Measurements from ENCODE around the gene GTPBP3.
A peak's percentile ranks its signal among the peaks of the same experiment; 100 is the strongest.

Gene GTPBP3

GRCh38 chr19:17380426-17381138 is 43.2 kb downstream of the GTPBP3 start:
- no peaks in the 10 kb centered on the region for H3K36me3 ChIP-seq
- H3K4me3 ChIP-seq = no peak overlapping the region
- no peak for DNase-seq
- H3K27ac ChIP-seq = no peak overlapping the region
- intact Hi-C loops (cut with DNase I; ENCODE audit: low total_unique reads) = no loop called here
- peaks cover 0 to 13% (median 7%) of the 10 kb centered on the region in 4 donors for H3K4me1 ChIP-seq
- no peaks in the 10 kb centered on the region for H3K9me3 ChIP-seq
- no peak for TF ChIP-seq CTCF (IDR thresholded peaks at IDR 0.05)
- H3K27me3 ChIP-seq = peaks cover 0 to 9% of the 10 kb centered on the region in 2 donors

GRCh38 chr19:17385878-17386611 is 48.7 kb downstream of the GTPBP3 start:
- H3K4me1 ChIP-seq = peaks cover 0 to 22% (median 18%) of the 10 kb centered on the region in 4 donors
- no peak overlapping the region for H3K27ac ChIP-seq
- no peak overlapping the region for H3K4me3 ChIP-seq
- no peaks in the 10 kb centered on the region for H3K27me3 ChIP-seq
- intact Hi-C loops (cut with DNase I; ENCODE audit: low total_unique reads) = loop anchor here (1.0 to 5.0 kb wide), 2 partner anchors 40 to 84 kb away; partner anchors contain the start of gene ABHD8
- no peaks in the 10 kb centered on the region for H3K36me3 ChIP-seq
- peak; percentile 88 to 94 for TF ChIP-seq CTCF (IDR thresholded peaks at IDR 0.05)
- DNase-seq = peak; percentile 45 to 79
- peaks cover 0 to 2% (median 0%) of the 10 kb centered on the region in 3 donors for H3K9me3 ChIP-seq

GRCh38 chr19:17389288-17389687 is 51.9 kb downstream of the GTPBP3 start:
- H3K27ac ChIP-seq = no peak overlapping the region
- H3K9me3 ChIP-seq = peaks cover 0 to 2% (median 0%) of the 10 kb centered on the region in 3 donors
- TF ChIP-seq CTCF (IDR thresholded peaks at IDR 0.05) = no peak
- H3K4me3 ChIP-seq = no peak overlapping the region
- peaks cover 0 to 19% (median 18%) of the 10 kb centered on the region in 4 donors for H3K4me1 ChIP-seq
- intact Hi-C loops (cut with DNase I; ENCODE audit: low total_unique reads) = loop anchor here (5.0 kb wide), 1 partner anchor 87 kb away; the partner anchor contains the start of gene ABHD8
- H3K27me3 ChIP-seq = peaks cover 0 to 15% of the 10 kb centered on the region in 2 donors
- no peak for DNase-seq
- H3K36me3 ChIP-seq = no peaks in the 10 kb centered on the region

GRCh38 chr19:17389957-17390664 is 52.8 kb downstream of the GTPBP3 start:
- peak overlapping the region in 1 of 2 donors; percentile 51 for H3K27ac ChIP-seq
- peaks cover 0 to 2% (median 0%) of the 10 kb centered on the region in 3 donors for H3K9me3 ChIP-seq
- H3K36me3 ChIP-seq = no peaks in the 10 kb centered on the region
- peaks cover 0 to 23% of the 10 kb centered on the region in 2 donors for H3K27me3 ChIP-seq
- peaks cover 0 to 19% (median 18%) of the 10 kb centered on the region in 4 donors for H3K4me1 ChIP-seq
- intact Hi-C loops (cut with DNase I; ENCODE audit: low total_unique reads) = loop anchor here (5.0 kb wide), 1 partner anchor 88 kb away; the partner anchor contains the start of gene ABHD8
- no peak for DNase-seq
- peak overlapping the region; percentile 48 to 52 for H3K4me3 ChIP-seq
- TF ChIP-seq CTCF (IDR thresholded peaks at IDR 0.05) = no peak

GRCh38 chr19:17390665-17391370 is 53.5 kb downstream of the GTPBP3 start:
- intact Hi-C loops (cut with DNase I; ENCODE audit: low total_unique reads) = no loop called here
- Histone ChIP-seq H3K9me3 (peaks cover 0 to 2% (median 0%) of the 10 kb centered on the region in 3 donors), H3K4me1 (peaks cover 0 to 19% (median 17%) of the 10 kb centered on the region in 4 donors), H3K4me3 (peak overlapping the region; percentile 48 to 52), H3K27me3 (peaks cover 0 to 27% of the 10 kb centered on the region in 2 donors), H3K36me3 (no peaks in the 10 kb centered on the region), H3K27ac (peak overlapping the region in 1 of 2 donors; percentile 51)
- DNase-seq = peak; percentile 90 to 94
- TF ChIP-seq CTCF (IDR thresholded peaks at IDR 0.05) = peak; percentile 68 to 81

Measured in tibial artery (tissue), 4 donors.